Stimulated activated CD4-positive, alpha-beta T cell treated with anti-CD3 and anti-CD28 coated beads, Interleukin-15, amount 100 ng/mL, for 48 hours (primary cell): ENCODE results near the gene MSN.
"Not testable (repeated sequence)": the region's sequence is repeated elsewhere in the genome, so short reads cannot be mapped to it uniquely, and the experiment has no call there.

Source experiments
- DNase-seq, 2 donors: peaks; one replicate each; pipeline ENCODE4 v3.0.0-alpha.2; 2020; ENCODE audit warnings: low read depth in 2 of 2

Gene MSN

DNA sequence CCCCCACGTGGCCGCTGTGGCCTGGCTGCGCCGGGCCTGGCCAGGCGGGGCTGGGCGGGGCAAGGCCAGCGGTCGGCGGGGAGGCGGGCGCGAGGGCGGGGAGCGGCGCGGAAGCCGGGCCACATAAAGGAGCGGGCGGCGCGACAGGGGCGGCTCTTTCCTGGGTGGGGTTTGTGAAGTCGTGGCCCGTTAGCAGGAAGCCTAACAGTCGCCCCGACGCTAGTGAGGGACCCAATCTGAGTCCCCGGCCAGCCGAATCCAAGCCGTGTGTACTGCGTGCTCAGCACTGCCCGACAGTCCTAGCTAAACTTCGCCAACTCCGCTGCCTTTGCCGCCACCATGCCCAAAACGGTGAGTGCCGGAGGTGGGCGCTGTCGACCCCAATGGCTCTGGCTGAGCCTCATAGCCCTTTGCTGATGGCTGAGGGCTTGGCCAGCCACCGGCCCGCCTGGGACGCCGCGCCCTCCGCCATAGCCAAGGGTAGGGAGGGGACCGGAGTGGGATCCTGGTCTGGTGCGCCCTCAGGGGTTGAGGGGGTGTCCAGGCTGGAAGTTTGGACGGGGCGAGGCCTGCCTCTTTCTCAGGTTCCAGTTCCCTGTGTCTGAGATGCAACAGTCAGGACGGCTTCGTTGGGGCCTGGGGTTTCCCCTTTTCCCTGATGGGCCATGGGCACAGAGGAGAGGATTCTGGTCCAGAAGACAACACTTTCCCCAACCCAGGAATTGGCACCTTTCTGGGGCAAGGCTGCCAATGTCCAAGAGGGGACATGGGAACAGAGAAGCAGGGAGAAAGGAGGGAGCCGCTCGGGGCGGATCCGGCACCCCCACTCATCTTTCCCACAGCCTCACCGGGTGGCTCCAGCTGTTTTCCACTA, at the start of gene MSN:
Gene MSN (plus strand): TSS at position 152 of the 874 bp plus-strand sequence. CDS start 188 bp downstream, at position 340.
- peak; percentile 52 to 73 for DNase-seq

DNA sequence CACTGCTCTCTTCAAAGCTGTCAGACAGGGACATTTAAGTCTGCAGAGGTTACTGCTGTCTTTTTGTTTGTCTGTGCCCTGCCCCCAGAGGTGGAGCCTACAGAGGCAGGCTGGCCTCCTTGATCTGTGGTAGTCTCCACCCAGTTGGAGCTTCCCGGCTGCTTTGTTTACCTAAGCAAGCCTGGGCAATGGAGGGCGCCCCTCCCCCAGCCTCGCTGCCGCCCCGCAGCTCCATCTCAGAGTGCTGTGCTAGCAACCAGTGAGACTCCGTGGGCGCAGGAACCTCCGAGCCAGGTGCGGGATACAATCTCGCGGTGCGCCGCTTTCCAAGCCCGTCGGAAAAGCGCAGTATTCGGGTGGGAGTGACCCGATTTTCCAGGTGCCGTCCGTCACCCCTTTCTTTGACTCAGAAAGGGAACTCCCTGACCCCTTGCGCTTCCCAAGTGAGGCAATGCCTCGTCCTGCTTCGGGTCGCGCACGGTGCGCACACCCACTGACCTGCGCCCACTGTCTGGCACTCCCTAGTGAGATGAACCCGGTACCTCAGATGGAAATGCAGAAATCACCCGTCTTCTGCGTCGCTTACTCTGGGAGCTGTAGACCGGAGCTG, 47.3 kb upstream of the MSN start:
- not testable (repeated sequence) for DNase-seq

DNA sequence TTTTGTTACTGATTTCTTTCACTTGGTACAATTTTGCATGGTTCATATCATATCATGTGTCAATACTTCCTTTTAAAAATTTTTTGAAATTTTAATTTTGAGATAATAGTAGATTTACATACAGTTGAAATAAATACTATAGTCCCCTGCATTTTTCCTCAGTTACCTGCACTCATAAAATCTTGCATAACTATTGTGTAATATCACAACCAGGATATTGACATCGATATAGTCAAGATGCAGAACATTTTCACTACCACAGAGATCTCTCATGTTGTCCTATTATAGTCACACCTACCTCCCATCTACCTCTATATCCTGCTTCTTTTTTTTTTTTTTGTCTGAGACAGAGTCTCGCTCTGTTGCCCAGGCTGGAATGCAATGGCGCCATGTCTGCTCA, 36.7 kb upstream of the MSN start:
- DNase-seq = no peak

DNA sequence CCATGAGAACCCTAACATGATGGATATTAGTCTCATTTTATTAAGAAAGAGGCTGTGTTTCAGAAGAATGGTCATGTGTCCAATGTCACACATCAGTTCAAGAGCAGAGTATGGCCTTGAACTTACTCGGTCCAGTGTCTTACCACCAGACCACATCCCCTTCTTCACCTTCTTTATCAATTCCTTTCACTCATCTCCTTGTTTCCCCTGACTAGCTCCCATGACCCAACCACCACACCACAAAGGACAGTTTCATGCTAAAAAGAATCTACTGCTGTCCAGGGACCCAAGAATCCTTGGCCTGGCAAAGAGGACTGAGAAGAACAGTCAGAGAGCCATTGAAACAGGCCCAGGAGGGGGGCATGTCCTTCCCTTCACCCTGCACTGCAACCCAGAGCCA, 33.6 kb upstream of the MSN start:
- no peak for DNase-seq

DNA sequence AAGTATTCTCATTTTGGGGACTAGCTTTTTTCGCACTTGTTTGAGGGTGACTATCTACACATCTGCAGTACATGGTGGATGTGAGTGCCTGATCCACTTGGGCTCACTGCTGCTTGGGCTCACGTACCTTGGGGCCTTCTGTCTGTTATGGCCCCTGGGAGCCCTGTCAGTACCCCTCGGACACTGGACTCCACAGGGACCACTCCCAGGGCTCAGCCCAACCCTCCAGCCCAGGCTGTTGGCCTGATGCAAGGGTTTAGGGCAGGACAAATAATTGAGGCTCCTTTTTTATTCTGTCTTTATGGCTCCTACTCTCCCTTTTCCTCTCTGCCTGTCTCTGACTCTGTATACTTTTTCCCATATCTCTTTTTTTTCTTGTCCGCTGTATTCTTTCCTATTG, 32.7 kb upstream of the MSN start:
- DNase-seq = no peak

DNA sequence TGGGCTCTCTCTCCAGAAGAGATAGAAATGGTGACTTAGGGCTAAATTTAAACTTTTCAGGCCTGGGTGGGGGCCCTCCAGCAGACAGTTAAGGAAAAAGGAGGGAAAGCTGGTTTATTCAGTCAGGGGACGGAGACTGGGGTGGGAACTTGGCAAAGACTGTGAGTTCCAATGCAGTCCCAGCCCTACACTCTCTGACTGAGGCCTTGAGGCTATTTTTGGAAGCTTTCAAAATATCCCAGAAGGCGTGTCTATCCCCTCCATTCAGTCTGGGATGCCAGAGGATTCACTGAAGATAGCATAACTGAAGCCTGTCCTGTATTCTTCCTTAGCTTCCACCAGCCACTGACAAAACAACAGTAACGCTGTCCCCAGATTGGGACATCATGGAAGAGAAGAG, 32.1 kb upstream of the MSN start:
- DNase-seq = no peak

DNA sequence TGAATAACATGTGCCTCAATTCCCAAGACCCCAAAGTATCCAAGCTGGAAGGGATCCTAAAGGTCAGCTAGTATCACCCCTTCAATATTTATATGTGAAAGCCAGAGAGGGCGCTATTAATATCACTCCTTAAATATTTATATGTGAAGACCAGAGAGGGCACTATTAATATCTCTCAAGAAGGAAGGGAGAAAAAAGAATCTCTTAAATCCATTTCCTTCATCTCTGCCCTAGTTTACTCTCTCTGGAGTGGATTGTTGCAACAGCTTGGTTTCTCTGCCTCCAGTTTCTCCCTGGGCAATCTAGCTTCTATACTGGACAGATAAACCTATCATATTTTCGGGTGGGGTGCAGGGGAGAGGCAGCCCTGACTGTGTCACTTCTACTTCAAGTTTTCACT, 31.6 kb upstream of the MSN start:
- no peak for DNase-seq

DNA sequence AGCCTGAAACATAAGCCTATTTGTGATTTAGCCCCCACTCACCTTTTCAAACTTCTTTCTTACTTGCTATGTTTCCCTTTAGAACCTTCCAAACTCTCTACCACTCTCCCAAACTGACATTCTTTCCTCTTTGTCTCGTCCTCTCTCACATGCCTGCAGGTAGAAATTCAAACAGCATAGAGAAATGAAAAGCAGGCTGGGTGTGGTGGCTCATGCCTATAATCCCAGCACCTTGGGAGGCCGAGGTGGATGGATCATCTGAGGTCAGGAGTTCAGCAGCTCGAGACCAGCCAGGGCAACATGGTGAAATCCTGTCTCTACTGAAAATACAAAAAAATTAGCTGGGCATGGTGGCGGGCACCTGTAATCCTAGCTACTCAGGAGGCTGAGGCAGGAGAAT, 31.2 kb upstream of the MSN start:
- not testable (repeated sequence) for DNase-seq

DNA sequence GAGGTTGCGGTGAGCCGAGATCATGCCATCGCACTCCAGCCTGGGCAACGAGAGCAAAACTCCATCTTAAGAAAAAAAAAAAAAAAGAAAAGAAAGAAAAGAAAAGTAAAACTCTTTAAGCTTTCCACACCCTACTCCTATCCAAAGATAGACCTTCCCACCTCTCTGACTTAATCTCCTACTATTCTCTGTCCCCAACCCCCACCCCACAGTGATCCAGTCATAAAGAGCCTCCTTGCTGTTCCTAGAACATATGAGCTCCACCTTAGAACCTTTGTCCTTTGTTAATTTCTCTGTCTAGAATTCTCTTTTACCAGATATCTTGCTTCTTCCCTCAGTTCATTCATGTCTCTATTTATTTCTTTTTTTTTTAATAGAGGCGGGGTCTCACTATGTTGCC, 30.1 kb upstream of the MSN start:
- no peak for DNase-seq

DNA sequence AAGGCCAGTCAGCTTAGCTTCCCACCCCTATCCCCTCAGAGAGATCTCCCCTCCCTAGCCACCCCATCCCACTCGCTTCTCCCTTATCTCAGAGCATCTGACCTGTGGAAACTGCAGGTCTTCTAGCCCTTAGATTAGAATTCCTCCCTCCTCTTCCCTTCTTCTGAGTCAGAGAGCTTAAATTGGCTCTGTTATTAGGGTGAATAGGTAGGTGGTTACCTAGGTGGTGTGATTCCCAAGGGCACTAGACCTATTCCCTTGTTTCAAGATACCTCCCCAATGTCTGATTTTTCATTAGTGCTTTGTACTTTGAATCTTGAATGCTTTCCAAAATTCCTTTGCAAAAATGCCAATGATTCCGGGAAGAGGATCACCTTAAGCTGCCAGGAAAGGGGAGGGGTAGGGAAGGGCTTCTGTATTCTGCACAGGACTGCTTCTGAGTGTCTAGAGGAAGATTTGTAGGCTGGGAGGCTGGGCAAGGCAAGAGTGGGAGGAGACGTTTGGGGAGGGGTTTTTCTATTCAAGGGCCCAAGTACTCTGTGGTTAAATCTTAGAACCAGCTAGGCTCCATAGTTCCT, 24.5 kb upstream of the MSN start:
- DNase-seq = no peak

DNA sequence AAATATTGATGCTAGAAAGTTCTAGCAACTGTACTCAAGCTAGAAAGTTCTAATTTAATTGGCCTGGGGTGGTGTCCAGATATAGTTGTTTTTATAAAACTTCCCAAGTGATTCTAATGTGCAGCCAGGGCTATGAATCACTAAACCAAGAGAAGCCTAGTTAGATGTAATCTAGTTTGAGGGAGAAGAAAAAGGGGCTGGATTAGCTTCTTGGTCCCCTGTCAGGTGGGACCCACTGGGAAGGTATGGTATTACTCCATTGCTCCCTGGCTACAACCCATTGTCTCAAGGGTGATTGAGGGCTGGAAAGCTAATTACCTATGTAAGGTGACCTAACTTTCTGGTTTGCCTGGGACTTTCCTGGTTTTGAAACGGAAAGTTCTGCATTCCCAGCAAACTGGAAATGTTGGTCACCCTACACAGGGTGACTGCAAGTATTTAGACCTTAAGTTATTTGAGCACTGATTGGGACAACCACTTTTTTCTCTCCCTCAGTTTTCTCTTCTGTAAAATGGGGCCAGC, 23.9 kb upstream of the MSN start:
- DNase-seq = no peak

DNA sequence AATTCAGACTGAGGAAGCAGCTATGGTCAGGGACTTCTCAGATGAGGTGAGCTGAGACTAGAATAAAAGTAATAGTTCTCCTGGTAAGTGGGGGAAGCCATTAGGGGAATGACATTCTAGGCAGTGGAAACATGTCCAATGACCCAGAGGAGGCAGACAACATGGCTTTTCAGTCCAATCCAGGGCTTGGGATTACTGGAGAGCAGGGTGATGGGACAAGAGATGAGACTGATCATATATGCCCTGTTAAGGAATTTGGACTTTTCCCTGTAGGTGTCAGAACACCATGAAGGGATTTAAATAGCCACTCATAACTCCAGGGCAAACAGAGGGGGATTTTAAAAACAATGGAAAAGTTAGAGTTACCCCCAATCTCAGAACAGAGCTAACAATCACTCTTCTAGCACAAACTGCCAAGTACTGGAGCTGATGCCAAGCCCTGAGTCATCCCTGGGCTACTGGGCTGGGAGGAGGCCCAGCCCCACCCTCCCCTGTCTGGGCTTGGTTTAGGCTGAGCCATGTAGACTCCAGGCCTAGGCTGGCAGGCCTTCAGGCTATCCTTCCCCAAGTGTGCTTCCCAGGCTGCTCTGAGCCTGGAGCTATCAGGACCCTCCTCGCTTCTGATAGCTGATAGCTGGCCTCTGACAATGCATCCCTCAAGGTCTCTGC, 22.7 kb upstream of the MSN start:
- no peak for DNase-seq

DNA sequence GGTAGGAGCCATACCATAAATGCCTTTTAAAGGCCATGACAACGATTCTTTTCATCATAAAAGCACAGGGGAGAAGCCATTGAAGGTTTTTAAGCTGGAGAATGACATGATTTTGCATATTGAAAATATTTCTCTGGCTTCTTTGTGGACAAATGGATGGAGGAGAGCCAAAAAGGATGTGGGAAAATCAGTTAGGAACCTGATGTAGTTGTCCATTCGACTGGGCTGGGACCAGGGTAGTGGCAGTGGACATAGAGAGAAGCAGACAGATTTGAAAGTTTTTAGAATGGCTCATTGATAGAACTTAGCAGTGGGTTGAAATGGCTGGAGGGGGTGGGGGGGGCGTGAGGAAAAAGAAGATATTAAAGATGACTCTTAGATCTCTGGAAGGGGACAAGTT, 19.7 kb upstream of the MSN start:
- DNase-seq = no peak

DNA sequence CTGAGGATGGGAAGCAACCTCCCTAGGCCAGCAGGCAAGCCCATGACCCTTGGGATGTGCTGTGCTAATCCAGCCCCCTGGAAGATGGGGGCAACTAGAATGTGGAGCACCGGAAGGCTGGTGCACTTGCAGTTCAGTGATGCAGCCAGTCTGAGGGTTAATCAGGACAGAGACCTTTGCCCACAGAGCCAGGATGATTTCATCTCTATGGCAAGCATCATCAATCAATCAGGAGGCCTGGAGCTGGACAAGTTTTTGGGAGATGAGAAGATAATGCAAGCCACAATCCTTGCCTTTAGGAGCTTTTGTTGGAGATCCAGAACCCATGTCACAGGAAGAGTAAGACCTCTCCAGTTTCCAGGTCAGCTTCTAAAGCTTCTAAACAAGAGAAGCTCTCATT, 15.4 kb upstream of the MSN start:
- DNase-seq = no peak

DNA sequence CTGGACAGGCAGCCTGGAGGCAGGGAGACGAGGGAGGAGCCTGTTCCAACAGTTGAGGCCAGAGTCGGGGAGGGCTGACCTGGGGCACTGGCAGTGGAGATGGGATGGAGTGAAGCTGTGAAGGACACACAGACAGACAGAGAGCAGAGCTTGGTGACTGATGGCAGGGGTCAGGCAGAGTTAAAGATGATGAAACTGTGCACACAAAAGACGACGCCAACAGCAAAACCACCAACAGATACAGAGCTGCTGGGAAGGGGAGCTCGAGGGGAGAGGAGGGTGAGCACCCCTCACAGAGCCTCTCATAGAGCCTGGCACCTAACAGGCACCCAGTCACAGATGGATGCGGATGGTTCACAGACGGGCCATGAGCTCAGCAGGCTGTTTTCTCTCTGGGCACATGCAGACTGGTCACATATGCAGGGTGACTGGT, 10.4 kb upstream of the MSN start:
- DNase-seq = not testable (repeated sequence)

DNA sequence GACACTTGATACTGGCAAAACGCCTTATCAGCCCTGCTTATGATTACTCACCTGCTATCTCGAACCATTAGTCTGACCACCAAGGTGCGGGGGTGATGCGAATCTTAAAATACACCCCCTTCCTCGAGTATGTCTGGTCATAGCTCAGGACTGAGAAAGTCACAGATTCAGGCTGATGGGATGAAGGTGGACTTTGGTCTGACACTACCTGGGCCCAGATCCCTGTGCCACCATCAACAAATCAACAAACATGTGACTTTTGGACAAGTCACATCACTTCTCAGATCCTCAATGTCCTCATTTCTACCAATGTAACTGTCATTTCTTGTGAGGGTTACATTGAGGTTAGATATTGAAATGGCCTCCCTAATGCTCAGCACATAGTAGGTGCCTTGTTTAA, 9.8 kb upstream of the MSN start:
- no peak for DNase-seq

DNA sequence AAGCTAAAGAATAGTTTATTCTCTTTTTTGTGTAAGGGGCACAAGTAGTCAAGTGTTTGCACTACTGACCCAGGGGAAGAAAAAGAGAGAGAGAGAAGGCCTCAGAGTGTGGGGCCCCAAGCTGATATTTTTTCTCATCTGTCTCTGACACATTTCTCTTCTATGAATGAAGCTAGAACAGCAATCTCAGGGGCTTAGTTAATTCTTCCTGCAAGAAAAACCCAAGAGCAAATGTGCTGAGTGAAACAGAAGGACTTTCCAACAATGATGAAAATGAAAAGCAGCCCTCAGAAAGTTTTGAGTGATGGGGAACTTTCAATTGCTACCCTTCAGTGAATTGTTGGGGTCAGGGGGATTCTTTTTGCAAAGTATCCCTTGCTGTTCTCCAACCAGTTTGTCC, 9.2 kb upstream of the MSN start:
- DNase-seq = no peak

DNA sequence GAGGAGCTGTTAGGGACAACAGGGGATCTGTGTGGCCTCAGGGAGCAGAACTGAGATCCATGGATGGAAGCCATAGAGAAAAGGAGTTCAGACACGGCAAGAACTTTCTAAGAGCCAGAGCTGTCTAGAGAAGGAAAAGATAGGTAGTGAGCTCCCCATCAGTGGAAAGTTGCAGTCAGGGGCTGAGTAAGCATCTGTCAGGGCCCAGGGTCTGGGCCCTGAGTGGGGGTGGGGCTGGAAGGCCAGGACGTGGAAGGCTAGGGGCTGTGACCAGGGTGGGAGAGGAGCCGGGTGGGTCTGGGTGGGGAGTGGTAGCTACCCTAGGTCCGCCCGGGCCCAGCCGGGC, 324 bp upstream of the MSN start:
- DNase-seq = no peak

DNA sequence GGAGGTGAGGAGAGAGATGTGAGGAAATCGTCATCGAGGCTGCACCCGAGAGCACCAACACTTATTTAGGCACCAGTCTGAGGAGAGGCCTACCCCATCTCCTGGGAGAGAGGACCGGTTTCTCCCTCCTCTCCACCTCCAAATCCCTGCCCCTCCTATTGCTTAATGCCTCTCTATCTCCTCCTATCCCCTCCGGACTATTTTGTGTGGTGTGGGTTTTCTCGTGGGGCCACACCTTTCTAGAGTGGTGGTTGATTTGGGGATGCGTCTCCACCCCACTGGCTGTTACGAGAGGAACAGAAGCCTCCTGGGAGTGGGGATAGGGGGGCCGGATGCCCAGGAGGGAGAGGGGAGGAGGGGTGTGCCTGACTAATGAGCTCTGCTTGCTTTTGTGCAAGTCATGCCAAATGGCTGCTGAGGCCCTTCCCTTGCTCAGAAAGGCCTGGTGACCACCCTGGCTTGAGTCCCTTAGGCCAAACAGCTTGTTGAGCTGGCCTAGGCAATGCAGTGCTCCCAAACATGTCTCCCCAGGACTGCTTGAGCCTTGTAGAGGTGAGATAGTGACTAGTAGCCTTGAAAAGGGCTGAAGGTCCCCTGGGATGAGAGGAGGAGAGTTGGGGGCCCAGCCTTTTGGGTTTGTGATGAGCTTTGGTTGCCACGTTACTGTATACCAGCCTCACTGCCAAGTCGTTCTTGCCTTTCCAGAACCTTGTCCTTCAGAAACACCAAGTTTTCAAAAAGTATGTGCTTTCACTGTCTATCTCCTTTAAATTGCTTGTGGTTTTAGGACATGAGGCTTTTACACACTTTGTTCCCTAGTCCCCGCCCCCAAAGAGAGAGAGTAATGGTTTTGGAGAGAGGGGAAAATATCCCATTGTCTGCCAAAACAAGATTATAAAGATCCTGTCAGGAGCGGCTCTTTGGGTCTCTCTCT, 1.2 kb downstream of the MSN start:
- DNase-seq = no peak

DNA sequence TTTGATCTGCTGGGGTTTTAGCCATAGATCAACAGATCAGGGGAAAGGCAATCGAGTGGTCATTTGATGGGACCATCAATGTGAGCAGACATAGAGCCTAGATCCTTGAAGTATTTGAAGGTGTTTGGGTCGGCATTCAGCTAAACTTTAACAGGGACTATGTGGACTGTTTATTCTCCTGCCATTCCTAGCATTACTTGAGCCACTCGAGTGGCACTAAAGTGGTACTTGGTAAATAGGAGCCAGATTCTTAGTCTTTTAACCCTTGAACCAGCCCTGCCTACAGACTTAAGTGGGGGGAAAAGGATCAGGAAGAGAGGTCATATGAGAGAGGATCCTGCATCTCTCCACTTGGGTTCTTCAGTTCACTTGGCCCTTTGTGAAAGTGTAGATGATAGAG, 3.8 kb downstream of the MSN start:
- DNase-seq = no peak

DNA sequence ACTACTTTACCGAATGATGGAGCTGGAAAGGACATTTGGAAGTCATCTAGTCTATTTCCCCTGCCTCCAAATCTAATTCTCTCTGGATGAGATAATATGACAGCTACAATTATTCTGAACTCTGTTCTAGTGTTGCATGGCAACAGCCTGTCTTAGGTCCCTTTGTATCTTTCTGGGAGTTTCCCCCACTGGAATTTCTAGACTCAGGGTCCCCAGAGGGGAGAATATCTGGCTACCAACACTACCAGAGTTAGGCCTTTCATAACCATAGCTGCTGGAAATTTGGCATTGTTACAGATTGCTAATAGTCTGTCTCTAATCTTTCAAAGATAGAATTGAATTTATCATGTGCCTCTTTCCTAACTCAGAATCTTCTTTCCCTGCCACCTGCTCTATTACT, 4.5 kb downstream of the MSN start:
- DNase-seq = no peak
